Activated naive CD4-positive, alpha-beta T cell treated with Interleukin-2 at 50 U/mL for 16 hours (primary cell): ENCODE data around the gene BTBD3.

Source experiments
- DNase-seq: peaks from one replicate; pipeline ENCODE4 v3.0.0-alpha.2; 2020

BTBD3 gene

DNA sequence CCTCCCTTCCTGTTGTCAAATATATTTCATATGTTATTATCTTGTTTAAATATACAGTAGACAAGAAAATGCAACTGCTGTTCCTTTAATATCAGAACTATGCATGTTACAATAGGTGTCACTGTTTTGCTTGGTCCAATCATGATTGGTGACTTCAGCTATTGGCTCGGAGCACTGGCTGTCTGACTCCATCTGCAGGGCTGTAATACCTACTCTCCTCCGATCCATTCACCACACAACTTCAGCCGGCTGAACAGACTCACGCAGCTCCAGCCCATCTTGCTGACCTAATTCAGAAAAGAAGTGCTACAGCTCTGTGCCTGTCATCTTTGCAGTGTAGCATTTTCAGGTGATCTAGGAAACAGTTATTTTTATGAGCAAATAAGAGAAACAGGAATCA, at the start of gene BTBD3:
Gene BTBD3, plus strand, starts transcription at position 231 of the 400 bp plus-strand sequence. CDS start 383 bp downstream, outside the sequence.
- DNase-seq: no peak

- DNase-seq: no peak
These were observed 48.1 kb upstream of the BTBD3 start for GRCh38 chr20:11869641-11870040.

DNA sequence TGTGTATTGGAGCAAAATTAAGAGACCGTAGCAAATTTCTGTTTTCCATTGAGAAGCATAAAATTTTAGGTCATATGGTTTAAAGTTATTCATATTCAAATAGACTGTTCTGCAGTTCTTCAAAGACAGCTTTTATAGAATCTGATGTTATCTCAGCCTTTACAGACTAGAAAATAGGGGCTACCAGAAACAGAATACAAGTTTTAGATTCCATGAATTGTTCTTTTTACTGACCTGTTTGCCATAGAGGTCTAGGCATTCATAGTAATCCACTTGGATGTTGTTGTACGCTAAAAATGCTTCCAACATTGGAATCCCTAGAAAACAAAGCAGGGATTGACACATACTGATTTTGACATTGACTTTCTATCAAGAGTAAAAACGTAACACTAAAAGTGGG, 47.3 kb upstream of the BTBD3 start:
- no peak for DNase-seq

GRCh38 chr20:11876555-11876954, 41.1 kb upstream of the BTBD3 start:
- DNase-seq: no peak

DNA sequence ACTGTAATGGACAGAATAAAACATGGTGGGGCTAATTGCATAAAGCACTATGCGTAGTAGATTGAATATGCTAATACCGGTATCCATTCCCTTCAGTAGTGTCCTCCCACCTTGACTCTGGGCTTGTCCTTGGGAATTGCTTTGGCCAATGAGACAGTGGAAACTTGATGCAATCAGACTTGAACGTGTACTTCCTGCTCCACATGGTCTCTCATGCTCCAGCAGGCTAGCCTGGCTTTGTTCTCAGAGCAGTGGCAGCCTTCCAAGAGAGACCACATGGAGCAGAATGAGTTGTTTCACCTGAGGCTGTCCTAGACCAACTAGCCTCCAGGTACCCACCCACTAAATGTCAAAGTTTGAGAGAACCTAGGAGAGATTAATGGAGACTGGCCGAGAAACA, 37.0 kb upstream of the BTBD3 start:
- no peak for DNase-seq

DNA sequence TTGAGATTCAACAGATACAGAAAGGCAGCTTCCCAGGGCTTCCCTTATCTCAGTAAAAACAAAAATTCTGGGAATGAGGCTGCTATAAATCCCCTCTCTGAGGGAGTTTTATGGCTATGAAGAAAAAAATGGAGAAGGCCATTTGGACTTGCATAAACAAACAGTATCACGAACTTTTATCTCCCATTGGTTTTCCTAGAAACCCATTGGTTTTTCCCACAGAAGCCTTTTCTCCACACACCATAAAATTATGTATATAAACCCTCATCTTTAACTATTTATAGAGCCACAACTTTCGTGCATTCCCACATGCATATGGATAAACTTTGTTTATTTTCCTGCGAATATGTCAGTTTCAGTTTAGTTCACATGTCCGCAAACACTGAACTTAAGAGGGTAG, 36.2 kb upstream of the BTBD3 start:
- DNase-seq: no peak

GRCh38 chr20:11882651-11883050, 35.0 kb upstream of the BTBD3 start:
- no peak for DNase-seq

- DNase-seq: no peak
These were observed 29.0 kb upstream of the BTBD3 start for GRCh38 chr20:11888648-11889047.

DNA sequence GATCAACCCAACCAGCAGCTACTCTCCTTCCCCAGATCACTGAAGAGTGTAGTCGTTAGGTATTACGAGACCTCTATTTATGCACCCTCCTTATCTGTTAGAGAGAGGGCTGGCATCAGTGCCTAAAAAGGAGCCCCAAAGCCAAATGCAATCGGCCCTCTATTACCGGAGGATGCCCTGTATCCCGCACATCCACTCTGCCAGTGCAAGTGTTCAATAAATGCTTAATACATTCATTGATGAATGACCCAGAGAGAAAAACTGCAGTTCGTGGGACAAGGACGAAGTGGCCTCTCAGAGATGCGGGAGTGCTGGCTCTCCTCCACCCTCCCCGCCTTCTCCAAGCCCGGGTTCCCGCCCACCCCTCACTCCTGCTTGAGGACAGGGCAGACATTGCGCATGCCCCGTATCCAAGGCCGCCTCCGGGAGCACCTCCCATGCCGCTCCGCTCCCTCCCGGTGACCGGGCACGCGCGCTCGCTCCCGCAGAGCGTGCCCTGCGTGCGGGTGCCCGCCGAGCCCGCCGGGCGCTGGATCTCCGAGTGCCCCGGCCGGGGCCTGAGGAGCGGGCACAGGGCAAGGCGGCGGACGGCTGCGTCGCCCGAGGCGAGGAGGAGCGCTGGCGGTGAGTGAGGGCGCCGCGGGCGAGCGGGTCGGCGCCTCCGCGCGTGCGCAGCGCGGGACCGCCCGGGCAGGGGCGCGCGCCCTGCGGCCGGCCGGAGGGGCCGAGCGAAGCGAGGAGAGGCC, 27.2 kb upstream of the BTBD3 start:
- DNase-seq: no peak

DNA sequence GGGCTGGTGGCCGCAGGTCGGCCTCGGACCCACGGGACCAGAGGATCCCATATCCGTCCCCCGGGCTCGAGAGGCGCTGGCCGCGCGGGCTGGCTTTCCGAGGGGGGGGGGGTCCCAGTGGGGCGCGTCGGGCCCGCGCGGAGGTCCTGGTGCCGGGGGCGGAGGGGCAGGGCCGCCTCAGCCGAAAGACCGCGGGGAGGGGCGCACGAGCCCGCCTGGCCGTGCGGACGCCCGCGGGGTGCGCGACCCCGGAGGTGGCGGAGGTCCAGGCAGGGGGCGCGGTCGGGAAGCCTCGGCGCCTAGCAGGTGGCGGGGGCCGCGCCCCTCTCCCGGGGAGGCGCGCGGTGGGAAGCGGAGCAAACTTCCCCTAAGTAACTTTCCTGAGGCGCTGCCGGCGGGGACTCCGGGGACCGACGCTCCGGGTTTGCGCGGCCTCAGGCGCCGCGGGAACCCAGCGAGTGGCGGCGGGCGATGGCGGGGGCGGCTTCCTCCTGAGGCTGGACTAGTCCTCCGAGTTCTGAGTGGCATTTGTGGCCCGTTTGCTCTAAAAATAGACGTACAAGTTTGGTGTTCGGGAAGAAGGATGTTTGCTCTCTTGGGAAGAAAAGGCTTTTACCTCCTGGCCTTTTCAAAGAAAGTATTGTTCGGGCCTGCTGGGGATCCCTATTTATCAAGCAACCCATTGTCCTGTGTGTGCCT, 26.5 kb upstream of the BTBD3 start:
- DNase-seq: no peak

DNA sequence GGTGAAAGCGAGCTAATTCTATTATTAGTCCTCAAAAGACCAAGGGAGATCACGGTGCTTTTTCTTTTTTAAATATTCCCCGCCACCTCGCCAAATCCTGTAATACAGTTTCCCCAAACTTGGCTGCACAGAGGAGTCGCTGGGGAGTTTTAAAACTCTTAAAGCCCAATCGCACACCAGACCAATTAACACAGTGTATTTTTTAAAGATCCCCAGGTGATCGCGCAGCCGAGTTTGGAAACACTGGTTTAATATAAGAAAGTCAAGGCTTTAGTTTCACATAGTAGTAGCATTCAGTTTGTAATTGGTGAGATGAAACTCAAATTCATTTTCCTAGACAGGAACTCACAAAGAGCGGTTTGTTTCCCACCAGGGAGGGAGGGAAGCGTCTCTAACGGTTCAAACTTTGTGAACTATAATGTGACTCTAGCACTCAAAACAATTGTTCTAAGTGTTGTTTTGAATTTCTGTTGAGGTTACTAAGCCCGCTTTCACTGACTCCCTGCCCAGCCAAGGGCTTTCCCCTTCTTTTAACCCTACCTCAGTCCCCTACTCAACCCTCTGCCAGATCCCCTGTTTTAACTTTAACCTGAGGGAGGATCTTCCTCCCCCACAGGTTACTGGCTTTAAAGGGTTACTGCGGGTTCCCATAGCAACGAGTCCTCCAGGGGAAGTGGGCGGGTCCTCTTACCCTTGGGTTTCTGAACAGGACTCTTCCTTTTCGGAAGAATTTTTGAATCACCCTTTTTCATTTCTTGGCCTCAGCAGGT, 25.7 kb upstream of the BTBD3 start:
- peak; percentile 3 for DNase-seq

DNA sequence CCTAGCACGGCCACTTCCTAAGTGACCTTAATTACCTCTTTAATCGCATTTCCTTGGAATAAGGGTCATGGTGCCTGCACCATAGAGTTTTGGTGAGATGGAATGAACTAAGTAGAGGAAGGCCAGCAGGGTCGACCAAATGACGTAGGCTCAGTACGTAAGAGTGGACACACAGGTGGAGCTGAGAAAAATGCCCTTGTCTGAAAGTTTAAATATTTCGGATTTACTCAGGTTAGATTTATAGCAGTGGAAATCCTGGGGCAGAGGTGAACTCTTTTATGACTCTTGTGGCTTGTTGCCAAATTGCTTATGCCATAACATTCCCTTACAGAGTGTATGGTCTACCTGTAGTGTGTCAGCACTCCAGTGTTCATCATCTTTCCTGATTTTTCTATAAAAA, 23.6 kb upstream of the BTBD3 start:
- no peak for DNase-seq

DNA sequence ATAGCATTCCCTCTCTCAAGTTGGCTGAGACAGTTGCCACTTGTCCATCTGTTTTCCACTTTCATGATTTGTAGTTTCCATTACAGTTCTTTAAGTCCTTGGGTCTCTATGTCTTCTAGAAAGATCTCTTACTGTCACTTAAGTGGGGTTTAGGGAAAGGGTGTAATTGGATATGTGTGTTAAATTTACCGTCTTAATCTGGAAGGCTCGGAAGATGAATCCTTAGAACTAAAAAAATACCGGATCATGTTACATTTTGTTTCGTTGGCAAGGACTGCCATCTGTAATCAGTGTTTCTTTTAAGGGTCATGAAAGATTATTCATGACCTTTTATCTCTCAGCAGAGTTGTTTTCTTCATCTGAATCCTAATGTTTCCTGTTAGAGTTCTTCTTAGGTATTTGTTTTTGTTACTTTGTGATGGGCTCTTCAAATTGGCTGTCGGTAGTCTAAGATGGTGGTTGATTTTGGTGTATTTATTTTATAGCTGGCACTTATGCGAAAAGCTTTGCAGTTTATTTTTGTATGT, 21.8 kb upstream of the BTBD3 start:
- DNase-seq: no peak

- no peak for DNase-seq
These were observed 16.6 kb upstream of the BTBD3 start for GRCh38 chr20:11901127-11901526.

- no peak for DNase-seq
These were observed 15.4 kb upstream of the BTBD3 start for GRCh38 chr20:11902285-11902697.

DNA sequence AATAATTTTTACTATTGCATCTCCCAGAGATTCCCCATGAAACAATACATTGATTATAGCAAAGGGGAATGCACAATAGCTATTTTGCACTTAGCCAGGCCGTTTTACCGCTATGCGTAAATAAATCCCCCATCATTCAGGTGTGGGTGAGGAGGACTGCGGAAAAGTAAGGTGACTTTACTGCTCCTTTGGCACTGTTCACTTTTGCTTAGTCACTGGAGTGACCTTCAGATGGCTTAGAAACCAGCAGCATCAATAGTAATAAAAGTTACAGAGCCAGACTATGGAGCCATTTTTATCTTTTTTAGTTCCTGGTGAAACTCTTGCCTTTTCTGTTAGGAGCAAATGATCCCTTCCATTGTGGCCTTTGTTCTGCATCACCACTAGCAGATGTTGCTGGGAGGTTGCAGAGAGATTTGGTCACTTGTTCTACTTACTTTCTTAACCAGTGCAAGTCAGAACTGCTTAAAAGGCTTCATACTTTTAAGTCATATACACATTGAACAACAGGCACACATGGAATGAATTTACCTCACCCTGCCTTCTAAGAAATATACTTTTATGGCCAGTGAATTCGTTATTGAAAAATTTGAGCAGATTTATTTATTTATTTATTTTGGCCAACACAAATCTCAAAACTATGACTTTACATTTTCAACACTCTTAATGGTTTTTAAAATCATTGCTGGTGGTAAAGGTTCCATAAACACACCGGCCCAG, 12.1 kb upstream of the BTBD3 start:
- no peak for DNase-seq

GRCh38 chr20:11906626-11907480, 10.8 kb upstream of the BTBD3 start:
- no peak for DNase-seq

DNA sequence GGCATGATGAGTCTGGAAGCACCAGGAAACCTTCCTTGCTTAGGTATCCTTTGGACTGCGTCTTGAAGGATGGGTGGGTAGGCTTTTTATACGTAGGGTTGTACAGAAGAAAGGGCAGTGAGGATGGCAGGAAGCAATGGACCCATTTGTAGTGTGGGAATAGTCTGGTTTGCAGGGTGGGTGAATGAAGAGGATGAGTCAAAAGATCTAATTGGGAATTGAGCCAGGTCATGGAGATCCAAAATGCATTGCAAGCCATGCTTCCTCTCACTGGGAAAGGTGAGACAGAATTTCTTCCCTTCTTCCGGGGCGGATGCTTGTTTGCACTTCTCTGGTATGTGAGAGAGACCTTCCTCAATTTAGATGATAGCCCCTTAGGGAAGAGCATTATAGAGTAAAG, 10.1 kb upstream of the BTBD3 start:
- DNase-seq: no peak

DNA sequence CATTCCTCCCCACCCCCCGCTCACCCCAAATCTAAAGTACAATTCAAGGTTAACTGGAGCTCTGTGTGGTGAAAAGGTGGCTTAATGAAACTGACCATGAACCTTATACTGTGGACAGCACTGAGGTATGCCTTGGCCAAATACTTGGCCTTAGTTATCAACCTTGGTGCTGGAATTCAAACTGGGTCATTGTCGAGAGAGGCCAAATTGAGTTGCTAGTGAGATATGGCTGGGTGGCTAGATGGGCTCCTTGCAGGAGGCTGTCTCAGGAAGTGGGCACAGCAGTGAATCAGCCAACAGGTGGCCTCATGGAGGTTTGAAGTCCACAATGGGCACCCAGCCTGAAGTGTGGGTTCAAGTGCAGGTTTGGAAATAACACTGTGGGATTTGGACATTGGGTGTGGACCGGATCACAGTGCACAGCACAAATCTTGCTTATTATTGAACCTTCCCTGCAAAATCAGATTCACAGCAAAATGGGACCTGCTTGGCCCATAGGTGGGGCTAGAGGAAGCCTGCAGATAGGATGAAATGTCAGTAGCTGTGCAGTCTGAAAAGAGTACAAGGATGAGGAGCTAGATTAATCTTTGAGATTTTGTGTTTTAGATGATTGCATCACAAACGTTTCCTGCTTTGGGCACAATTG, 5.6 kb upstream of the BTBD3 start:
- no peak for DNase-seq

DNA sequence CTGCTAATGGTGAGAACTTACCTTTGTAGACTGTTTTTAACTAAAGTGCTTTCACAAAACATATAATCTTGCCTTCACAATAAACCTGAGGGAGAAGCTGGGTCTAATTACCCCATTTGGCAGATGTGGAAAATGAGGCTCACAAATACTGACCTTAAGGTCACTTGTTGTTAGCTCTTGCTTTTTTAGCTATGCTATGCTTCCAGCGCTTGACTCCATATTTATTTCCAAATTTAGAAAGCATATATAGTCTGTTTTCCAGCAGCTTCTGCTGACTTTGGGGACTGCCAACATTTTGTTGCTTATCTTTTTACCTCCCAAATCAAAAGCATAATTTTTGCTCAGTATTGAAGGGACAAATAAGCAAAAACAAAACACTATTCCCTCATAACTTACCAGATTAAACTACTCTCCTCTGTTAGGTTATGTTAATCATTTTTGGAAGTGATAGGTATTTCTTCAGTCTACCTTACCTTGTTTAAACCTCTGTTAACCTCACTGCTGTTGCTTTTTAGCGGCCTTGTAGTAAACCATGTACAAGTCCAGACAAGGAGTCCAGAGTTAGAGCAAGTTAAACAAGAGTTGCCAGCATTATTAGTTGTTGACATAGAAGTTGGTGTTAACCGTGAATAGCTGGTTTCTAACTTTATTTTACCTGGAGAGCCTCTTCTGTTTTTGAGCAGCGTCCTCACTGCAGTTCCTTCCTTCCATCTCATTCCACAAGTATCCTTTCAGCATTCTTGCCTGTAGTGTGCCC, 4.9 kb upstream of the BTBD3 start:
- DNase-seq: no peak
